Measurements from ENCODE around the gene ADAM15.

ADAM15 gene

DNA sequence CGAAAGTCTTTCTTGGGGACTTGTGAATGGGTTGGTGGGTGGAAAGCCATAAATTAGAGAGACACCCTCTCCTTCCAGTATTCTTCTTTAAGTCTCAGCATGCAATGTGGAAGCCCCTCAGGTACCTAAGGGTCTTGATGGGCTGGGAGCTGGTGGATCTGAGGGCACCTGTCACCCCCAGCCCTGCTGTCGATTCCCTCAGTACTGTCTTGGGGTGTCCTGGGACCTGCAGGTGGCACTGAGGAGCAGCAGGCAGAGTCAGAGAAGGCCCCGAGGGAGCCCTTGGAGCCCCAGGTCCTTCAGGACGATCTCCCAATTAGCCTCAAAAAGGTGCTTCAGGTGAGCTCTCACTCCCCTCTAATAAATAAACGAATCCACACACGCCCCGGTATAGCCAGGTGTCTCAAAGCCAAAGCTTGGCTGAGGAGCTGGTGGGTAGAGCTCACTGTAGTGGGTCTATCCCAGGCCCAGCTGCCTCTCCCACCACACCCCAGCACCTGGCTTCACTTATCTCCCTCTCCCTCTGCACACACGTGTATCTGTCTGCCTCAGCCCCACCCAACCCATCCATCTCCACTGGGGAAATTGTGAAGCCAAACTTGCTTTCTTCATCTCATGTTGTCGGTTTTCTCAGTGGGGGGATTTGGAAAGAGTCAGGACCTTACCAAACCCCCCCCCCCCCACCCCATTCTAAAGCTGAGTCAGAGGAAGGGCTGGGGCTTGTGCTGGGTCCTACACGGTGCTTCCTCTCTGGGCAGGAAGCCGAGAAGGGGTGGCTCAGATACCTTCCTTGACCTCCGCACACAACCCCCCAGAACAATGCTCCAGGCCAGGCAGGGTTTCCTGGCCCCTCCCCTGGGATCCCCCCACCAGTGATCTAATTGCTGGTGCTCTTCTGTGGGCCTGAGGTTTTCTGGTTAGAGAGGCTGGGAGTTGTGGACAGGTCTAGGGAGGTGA, 1.6 kb downstream of the ADAM15 start:
- no peak for DNase-seq

DNA sequence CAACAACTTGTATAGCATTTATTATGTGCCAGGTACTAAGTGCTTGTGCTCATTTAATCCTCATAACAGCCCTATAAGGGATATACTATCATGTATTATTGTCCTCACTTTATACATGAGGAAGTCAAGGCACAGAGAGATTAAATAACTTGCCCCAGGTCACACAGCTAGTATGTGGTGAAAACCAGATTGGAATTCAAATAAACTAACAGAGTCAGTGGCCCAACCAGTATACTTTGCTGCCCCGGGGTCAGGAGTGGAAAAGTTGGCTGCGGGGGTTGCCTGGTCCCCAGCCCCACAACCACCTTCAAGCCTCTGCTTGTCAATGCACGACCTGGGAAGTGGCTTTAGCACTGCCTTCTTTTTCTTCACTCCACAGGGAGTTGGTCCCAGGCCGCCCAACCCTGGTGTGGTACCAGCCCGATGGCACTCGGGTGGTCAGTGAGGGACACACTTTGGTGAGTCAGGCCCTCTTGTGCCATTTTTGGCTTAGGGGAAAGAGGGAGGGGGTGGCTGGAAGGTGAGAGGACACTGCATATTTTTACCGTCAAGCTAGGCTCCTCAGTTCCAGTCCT, 2.5 kb downstream of the ADAM15 start:
- DNase-seq = no peak

DNA sequence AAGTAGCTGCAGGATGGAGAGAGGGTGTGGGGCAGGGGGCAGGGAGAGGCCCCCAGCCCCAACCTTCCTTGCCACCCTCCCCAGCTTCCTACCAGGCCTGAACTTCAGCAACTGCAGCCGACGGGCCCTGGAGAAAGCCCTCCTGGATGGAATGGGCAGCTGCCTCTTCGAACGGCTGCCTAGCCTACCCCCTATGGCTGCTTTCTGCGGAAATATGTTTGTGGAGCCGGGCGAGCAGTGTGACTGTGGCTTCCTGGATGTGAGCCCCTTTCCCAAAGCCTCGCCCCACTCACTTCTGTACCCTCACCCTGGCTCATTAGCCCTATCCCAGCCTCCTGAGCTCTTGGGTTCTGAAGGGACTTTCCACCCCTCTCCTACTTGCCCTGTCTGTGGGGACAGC, 6.0 kb downstream of the ADAM15 start:
- no peak for DNase-seq

DNA sequence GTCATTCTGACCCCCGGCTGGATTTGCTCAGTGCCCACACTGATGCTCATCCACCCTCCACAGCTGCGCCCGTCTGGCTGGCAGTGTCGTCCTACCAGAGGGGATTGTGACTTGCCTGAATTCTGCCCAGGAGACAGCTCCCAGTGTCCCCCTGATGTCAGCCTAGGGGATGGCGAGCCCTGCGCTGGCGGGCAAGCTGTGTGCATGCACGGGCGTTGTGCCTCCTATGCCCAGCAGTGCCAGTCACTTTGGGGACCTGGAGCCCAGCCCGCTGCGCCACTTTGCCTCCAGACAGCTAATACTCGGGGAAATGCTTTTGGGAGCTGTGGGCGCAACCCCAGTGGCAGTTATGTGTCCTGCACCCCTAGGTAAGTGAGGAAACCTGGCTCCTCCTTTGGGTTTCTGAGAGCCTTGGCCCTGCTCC, 6.7 kb downstream of the ADAM15 start:
- no peak for DNase-seq

DNA sequence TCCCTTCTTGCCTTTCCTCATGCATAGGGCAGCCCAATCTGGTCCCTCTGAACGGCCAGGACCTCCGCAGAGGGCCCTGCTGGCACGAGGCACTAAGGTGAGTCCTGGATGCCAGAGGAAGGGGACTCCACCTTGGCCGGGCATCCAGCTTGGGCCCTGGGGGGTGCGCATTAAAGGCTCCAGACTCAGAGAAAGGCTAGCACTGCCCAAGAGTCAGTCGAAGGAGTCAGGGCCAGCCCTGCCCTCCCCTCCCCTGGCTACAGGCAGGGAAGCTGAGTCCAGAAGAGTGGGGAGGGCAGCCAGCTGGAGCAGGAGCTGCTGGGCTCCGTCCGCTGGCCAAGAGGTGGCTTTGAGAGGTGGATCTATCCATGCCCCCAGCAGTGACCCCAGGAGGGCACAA, 9.6 kb downstream of the ADAM15 start:
- no peak for DNase-seq

DNA sequence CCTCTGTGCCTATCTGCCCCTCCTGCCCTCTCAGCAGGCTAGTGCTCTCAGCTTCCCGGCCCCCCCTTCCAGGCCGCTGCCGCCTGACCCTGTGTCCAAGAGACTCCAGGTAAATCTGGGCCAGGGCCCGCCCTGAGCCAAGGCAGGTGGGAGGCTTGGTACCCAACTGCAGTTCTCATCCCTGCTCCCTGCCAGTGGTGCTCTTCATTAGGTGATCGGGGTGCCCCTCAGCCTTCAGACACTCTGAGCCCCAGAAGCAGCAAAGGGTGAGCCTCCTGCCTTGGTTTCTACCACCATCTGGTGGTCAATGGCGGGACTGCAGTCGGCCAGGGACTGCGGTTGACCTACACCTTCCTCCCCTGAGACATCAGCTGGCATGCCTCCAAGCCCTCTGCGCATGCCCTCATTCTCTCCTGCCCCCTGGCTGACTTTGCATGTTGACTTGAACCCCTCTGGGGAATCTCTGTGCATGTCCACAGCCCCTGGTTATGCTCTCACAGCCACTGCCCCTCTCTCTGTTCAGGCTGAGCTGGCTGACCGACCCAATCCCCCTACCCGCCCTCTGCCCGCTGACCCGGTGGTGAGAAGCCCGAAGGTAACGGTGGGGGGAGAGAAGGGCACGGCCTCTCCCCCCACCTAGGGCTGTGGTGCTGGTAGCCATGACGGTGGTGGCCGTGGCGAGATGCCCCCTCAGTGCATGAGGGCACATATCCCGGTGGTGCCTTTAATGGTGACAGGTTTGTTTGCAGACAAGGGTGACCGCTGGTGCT, 10.4 kb downstream of the ADAM15 start:
- peak; percentile 77 for DNase-seq

DNA sequence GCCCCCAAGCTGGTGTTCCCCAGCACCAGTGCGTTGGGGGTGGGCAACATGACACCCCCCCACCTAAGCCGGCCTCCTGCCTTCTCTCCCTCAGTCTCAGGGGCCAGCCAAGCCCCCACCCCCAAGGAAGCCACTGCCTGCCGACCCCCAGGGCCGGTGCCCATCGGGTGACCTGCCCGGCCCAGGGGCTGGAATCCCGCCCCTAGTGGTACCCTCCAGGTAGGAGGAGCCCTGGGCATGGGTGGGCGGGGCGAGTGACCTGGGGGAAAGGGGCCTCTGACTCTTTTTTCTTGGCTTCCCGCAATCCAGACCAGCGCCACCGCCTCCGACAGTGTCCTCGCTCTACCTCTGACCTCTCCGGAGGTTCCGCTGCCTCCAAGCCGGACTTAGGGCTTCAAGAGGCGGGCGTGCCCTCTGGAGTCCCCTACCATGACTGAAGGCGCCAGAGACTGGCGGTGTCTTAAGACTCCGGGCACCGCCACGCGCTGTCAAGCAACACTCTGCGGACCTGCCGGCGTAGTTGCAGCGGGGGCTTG, 11.1 kb downstream of the ADAM15 start:
- DNase-seq = no peak

DNA sequence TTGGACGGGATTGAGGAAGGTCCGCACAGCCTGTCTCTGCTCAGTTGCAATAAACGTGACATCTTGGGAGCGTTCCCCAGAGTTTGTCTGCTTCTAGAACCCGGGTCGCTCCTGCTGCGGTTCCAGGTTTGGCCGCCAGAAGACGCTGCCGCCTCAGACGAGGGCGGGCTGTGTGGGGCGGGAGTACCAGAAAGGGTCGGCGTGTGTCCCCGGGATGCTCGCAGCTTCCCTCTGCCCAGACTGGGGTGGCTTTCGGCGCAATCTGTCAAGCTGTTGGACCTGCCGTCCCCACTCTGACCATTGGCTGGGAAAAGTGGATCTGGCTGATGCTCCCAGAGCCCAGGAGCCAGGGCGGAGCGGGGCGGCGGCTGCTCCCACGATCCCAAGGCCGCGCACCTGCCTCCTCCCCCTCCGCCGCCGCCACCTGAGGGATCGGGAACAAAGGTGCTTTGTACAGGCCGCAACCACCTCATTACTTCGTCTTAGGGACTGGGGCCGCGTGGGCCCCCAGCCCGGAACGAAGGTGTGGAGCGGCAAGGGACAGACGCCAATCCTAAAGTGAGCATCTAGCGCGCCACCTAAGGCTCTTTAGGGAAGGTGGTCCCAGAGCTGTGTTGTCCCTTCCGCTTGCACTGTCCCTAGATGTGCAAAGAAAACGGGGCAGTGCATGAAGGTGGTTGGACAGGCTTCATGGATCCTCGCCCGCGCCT, 11.7 kb downstream of the ADAM15 start:
- DNase-seq = peak; percentile 49

DNA sequence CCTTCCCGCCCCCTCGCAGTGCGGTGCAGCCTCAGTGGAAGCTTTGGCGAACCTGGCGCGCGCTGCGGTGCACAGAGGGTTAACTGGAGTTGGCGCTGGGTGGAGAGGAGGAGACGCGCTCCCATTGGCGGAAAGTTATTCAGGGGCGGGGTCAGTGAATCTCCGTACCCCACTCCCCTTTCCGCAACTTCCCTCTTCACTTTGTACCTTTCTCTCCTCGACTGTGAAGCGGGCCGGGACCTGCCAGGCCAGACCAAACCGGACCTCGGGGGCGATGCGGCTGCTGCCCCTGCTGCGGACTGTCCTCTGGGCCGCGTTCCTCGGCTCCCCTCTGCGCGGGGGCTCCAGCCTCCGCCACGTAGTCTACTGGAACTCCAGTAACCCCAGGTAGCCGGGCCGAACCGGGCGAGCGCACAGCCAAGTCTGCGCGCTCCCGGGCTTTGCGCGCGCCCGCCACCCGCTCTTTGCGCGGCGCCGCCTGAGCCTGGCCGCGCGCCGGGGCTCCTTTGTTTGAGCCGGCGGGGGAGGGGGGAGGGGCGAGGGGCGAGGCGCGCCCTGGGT, 12.5 kb downstream of the ADAM15 start, which contains the start of gene EFNA4:
Gene EFNA4 (plus strand): TSS at position 191 of the 561 bp plus-strand sequence. CDS start 84 bp downstream, at position 275.
- peak; percentile 74 for DNase-seq

DNA sequence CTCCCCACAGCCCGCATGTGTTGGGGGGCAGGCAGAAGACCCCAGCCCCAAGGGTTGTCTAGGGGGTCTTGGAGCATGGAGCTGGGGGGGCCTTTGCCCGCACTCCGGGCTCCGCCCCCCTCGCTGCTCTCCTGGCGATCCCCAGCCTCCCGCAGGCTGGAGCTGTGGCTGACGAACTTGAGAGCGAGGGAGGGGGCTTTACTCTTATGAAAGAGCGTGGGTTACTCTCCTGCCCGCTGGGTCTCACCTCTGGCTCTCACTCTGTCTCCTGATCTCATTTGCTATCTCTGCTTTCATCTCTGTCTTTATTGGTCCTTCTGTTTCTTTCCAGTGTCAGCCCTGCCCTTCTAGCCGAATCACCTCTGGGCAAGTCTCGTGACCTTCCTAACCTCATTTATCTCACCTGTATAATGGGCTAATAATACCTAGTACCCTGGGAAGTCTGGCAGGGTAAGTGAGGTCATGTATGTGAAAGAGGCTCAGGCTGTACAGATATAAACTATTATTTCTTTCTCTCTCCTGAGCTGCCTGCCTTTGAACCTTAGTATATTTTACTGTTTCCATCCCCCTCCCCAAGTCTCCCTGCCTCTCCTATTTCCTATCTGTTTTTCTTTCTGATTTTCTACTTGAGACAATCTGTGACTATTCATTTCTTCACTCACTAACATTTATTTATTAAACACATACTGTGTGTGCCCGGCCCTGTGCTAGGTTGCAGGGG, 13.2 kb downstream of the ADAM15 start:
- DNase-seq = peak; percentile 70

DNA sequence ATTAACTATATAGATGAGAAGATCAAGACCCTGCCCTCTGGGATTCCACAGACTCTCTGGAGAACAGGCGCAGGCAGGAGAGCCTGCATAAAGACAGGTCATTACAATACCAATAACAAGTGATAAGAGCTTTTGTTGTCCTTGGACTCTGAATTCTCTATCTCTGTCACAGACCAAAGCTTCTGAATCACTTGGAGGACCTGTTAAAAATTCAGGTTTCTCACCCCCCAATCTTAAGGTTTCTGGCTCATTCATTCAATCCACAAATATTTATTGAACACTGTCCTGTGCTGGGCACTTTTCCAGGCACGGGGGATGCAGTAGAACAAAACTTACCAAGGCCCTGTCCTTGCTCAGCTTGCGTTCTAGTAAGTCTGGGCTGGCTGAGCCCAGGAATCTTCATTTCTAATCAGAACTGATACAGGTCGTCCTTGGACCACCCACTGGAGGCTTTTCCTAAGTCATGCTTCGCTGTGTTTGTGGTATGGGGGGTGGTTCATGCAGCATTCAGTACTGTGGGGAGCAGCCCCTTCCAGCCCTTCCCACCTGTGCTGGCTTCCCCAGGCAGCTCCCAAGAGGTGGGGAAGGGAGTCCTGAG, 13.8 kb downstream of the ADAM15 start:
- DNase-seq = no peak

DNA sequence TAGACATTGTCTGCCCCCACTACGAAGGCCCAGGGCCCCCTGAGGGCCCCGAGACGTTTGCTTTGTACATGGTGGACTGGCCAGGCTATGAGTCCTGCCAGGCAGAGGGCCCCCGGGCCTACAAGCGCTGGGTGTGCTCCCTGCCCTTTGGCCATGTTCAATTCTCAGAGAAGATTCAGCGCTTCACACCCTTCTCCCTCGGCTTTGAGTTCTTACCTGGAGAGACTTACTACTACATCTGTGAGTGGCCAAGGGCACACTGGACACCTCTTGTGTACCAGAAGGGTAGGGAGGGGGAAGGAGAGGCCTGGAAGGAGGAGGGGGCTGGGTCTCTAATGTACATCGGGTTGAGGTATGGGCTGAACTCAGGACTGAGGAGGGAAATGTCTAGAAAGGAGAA, 15.7 kb downstream of the ADAM15 start:
- no peak for DNase-seq

DNA sequence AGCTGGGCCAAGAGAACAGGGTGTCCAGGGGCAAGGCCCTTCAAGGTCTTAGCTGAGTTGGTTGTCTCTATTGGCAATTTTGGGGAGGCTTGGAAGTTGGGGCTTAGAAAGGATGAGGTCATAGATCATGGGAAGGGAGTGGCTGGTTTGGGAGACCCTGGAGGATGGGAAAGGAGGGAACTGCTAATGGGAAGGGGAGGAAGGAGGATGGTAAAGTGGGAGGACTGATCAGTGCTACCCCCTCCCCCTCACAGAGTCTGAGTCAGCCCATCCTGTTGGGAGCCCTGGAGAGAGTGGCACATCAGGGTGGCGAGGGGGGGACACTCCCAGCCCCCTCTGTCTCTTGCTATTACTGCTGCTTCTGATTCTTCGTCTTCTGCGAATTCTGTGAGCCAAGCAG, 17.5 kb downstream of the ADAM15 start:
- DNase-seq = no peak

DNA sequence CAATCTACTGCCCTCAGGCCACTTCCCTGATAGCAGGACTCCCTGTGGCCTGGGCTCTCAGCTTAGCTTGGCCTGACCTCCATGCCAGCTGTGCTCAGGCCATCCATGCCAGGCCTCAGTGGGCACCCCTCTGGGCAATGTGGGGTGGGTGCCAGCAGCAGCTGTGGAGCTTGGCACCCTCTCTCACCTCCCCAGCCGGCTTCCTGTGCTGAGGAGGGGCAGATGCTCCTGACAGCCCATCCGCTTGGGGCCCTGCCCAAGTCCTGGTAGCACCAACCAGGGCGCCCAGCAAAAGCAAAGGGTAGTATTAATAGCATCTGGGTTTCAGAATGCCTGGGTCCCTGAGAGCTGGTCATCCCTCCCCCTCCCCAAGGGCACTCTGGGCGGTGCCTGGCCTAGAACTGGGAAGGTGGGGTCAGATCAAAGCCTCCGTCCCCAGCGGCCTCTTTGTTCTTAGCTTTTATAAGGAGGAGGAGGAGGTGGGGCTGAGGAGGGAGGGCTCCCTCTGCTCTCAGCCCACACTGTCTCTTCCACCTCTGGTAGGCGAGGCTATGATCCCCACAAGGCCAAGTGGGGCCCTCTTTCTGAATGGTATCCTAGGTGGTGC, 18.5 kb downstream of the ADAM15 start:
- DNase-seq = peak; percentile 43

DNA sequence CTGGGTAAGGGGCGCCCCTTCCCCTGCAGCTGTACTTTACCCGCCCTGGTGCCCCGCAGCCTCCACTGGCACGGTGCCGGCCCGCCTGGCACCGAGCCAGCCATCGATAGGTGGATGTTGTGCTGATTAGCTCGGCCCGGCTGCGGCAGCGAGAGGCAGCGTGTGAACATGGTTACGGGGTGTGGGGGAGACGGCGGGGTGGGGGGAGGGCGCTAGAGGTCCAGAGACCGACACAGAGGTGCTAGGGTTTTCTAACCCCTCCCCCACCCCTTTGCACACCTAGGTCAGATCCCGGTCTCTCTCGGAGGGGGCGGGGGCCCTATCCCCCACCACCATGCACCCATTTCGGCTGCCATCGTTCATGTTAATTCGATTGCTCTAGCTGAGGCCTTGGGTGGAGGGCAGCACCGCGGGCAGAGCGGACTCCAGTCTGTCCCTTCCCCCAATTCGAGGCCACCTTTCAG, 19.1 kb downstream of the ADAM15 start:
- no peak for DNase-seq

DNA sequence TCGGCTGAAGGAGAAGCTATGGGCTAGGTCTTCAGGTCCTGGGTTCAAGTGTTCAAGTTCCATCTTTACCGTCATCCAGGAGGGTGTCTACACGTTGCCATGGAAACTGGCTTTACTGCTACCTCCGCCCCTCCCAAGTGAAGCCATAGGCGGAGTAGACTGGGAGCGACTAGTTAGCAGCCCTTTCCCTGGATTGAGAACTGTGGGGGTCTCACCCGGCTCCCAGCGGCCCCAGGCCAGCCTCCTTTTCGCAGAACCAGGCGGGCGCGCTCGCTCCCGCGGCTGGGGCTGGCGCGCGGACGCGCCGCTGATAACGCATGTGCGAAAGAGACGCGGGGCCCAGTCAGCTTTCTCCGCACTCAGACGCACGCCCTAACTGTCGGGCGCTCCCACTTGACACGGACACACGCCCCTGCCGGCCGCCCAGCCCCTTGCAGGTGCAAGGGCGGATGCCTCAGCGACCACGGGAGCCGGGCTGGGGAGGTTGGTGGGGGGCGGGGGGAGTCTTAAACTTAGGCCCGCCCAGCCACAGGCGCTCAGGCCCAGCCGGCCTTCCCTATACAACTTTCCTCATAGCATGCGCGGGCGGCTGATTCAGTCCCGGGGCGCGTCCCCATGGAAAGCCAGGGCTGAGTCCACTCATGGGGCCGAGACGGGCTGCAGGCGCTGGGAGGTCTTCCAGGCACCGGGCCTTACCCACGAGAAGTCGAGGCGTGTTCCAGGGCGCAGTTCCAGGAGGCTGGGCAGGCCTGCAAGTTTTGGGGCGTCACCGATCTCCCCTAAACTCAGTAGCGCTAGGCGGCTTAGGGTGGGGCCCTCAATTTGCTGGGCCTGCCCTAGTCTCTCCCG, 19.8 kb downstream of the ADAM15 start:
- peak; percentile 72 for DNase-seq

DNA sequence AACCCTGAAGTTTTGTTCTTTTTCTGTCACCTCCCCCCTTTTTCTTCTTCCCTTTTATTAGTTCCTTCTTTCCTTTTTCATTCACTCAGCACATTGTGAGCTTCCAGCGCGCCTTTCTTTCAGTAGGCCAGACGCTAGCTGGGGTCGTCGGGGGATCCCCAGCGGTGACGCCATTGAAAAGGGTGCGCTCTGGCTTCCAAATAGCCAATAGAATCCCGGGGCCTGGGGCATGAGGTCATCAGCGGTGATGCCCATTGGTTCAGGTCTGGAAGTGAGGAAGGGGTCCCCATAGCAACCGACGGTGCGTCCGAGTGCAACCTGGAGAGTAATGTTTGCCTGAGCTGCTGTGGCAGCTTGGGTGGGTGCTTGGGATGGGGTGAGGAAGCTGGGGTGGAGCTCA, 20.6 kb downstream of the ADAM15 start:
- DNase-seq = no peak

DNA sequence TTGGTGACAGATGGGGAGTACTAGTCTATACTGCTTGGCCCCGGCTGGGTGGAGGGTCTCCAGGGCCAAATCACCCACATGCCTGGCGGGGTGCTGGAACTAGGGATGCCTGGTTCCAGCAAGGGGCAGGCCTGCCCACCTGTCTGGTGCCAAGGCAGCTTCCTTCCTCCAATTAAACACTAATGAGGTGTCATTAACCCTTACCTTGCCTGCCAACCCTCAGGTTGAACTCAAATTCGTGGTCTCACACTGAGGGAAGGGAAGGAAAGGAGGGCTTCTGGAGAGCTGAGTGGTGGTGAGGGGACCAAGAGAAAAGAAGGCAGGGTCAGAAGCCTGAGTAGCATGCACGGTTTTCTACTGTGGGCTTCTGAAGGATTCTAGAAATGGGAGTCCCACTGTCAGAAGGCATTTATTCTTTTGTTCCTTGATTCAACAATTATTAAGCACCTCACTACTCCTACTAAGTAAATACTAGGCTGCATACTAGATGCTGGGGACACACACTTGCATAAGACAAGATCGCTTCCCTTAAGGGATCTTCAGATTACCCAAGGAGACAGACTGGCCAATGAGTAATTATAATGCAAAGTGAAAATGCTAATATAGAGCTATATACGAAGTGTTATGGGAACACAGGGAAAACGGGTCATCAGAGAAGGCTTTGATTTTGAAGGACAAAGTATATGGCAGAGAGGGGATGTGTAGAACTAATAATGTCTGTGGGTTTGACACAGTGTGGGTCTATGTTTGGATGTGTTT, 21.6 kb downstream of the ADAM15 start:
- DNase-seq = no peak
